Right hindlimb (tissue), 1 donor: Measurements from ENCODE around the gene CLDN19.
"Not testable (repeated sequence)": the region's sequence is repeated elsewhere in the genome, so short reads cannot be mapped to it uniquely, and the experiment has no call there.

Experiments
- DNase-seq: peaks from one replicate; pipeline ENCODE4 v3.0.0-alpha.2; 2018

The CLDN19 gene

GRCh38 chr1:42758641-42759040, 18.6 kb upstream of the CLDN19 start:
- DNase-seq = no peak

GRCh38 chr1:42757892-42758275, 17.8 kb upstream of the CLDN19 start:
- no peak for DNase-seq

GRCh38 chr1:42756956-42757891, 17.2 kb upstream of the CLDN19 start:
- no peak for DNase-seq

- no peak for DNase-seq
These were observed 13.0 kb upstream of the CLDN19 start for GRCh38 chr1:42753070-42753469.

GRCh38 chr1:42752284-42752683, 12.2 kb upstream of the CLDN19 start:
- no peak for DNase-seq

- DNase-seq = not testable (repeated sequence)
These were observed 11.6 kb upstream of the CLDN19 start for GRCh38 chr1:42751511-42752070.

- DNase-seq = no peak
These were observed 10.0 kb upstream of the CLDN19 start for GRCh38 chr1:42750041-42750440.

- DNase-seq = no peak
These were observed 8.7 kb upstream of the CLDN19 start for GRCh38 chr1:42748461-42749410.

- no peak for DNase-seq
These were observed 8.0 kb upstream of the CLDN19 start for GRCh38 chr1:42748021-42748420.

- DNase-seq = no peak
These were observed 7.1 kb upstream of the CLDN19 start for GRCh38 chr1:42747125-42747524.

GRCh38 chr1:42746436-42747105, 6.5 kb upstream of the CLDN19 start:
- DNase-seq = no peak

GRCh38 chr1:42745851-42746250, 5.8 kb upstream of the CLDN19 start:
- no peak for DNase-seq

- DNase-seq = no peak
These were observed 4.0 kb upstream of the CLDN19 start for GRCh38 chr1:42744148-42744413.

GRCh38 chr1:42743317-42744147, 3.5 kb upstream of the CLDN19 start:
- DNase-seq = no peak

GRCh38 chr1:42742617-42743316, 2.7 kb upstream of the CLDN19 start:
- DNase-seq = no peak

GRCh38 chr1:42742141-42742540, 2.1 kb upstream of the CLDN19 start:
- no peak for DNase-seq

- DNase-seq = no peak
These were observed 1.7 kb upstream of the CLDN19 start for GRCh38 chr1:42741706-42742105.

GRCh38 chr1:42740851-42741580, 980 bp upstream of the CLDN19 start:
- no peak for DNase-seq

- no peak for DNase-seq
These were observed 1.3 kb downstream of the CLDN19 start for GRCh38 chr1:42738678-42739226.

GRCh38 chr1:42737986-42738677, 1.9 kb downstream of the CLDN19 start:
- no peak for DNase-seq
